ENCODE data around the gene RDH12. TPM values are rescaled to one million over a fixed set of nuclear protein-coding genes. Genes with fewer than 3 reads are reported as not detected.

The RDH12 gene
- total and polyA plus RNA-seq, 9 of the 15 experiments (the other 6 are each of a cell fraction or from before 2014, with no cell fraction given), result 0.03 to 0.29 (median 0.07) TPM; not detected in 2

DNA sequence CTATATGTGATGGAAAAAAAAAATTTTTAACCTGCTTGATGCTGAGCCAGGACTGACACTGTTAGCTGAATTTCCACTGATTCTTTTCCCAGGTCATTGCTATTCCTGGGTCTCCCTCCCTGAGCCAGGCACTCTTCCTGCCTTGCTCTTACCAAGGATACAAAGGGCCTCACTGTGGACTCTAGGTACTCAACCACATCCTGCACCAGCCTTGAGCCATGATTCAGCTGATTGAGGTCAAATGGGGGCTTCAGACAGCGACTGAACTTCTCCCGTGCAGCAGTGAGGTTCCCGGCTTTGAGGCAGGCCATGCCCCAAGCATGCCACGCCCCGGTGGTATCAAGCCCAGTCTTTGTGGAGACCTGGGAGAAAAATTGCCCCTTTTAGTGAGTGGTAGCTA lies 60.4 kb downstream of the RDH12 start (continued):
- no peak for TF ChIP-seq PURB (CRISPR knock-in tag; IDR thresholded peaks at IDR 0.05; ENCODE audit: low read depth)
- TF ChIP-seq, protein P1, sequence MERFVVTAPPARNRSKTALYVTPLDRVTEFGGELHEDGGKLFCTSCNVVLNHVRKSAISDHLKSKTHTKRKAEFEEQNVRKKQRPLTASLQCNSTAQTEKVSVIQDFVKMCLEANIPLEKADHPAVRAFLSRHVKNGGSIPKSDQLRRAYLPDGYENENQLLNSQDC (CRISPR knock-in tag; IDR thresholded peaks at IDR 0.05), result no peak

DNA sequence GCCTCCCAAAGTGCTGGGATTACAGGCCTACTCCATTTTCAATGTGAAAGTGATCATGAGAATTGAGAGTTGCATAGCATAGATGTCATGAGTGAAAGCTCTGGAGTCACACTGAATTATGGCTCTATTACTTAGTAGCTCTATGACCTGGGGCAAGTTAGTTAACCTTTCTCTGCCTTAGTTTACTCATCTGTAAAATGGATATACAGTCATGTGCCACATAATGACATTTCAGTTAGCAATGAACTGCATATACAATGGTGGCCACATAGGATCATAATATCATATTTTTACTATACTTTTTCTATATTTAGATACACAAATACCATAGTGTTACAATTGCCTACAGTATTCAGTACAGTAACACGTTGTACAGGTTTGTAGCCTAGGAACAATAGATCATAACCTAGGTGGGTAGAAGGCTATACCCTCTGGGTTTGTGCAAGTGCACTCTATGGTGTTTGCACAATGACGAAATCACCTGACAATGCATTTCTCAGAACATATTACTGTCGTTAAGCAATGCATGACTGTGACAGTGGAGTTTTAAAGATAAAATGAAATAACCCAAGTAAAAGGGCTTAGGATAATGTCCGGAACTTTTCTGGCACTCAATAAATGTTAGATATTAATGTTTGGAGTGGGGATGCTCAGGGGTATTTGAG lies 61.6 kb downstream of the RDH12 start:
- ChIA-PET CTCF (ENCODE audit: low intra/inter-chr PET ratio) (no interaction called here), POLR2A (interaction anchor here (1.2 kb wide), 1 partner anchor 154 kb away, joined by 3 read pairs; no protein-coding TSS in a partner anchor)
- no peak overlapping the region for H3K4me3 ChIP-seq
- no peak for DNase-seq (ENCODE audit: extremely low read depth in 1 of 4, low spot score in 3 of 4)
- BruUV-seq (replicated peaks), result no TSS peak
- no peak for FAIRE-seq
- no peak overlapping the region for H3K27ac ChIP-seq (ENCODE audit: extremely low read depth, low read depth, low read length)
- H3K9ac ChIP-seq (ENCODE audit: insufficient read depth in 1 of 2, low read depth in 2 of 2, low read length in 2 of 2), result no peak overlapping the region
- H4K20me1 ChIP-seq (replicated peaks; ENCODE audit: control insufficient read depth, insufficient read depth, low read length), result no peaks in the 10 kb centered on the region
- H3K9me1 ChIP-seq (ENCODE audit: control insufficient read depth, insufficient read depth, low read length), result no peaks in the 10 kb centered on the region
- intact Hi-C loops (cut with micrococcal nuclease), result no loop called here
- 82% methylated on average over 3 of the region's 4 CpGs for WGBS (ENCODE audit: insufficient coverage, low coverage, missing lambda C conversion rate)
- no peaks in the 10 kb centered on the region for H3K27me3 ChIP-seq (ENCODE audit: control insufficient read depth in 2 of 2, insufficient read depth in 2 of 2, low read length in 2 of 2)
- no peaks in the 10 kb centered on the region for H3K4me1 ChIP-seq (replicated peaks in 1 of 2; ENCODE audit: control insufficient read depth in 2 of 2, insufficient read depth in 2 of 2, low read length in 2 of 2)
- H2AFZ ChIP-seq (ENCODE audit: low read depth, low read length), result no peak overlapping the region
- no peak for ATAC-seq
- no peaks in the 10 kb centered on the region for H3K79me2 ChIP-seq (ENCODE audit: control insufficient read depth, insufficient read depth, low read length)
- in situ Hi-C loops (cut with MboI), result no loop called here
- H3K36me3 ChIP-seq (ENCODE audit: control insufficient read depth, insufficient read depth, low read length), result peaks cover 35% of the 10 kb centered on the region; the same call in 2 of the 3 replicates
- no peaks in the 10 kb centered on the region for H3K9me3 ChIP-seq (replicated peaks; ENCODE audit: control insufficient read depth, insufficient read depth, low read depth, low read length)
- H3K4me2 ChIP-seq (ENCODE audit: insufficient read depth, low read length), result no peak overlapping the region
- TF ChIP-seq LARP7 (IDR thresholded peaks at IDR 0.05), result no peak
- TF ChIP-seq BCL6 (CRISPR knock-in tag; IDR thresholded peaks at IDR 0.05), result no peak
- TF ChIP-seq ZNF316 (IDR thresholded peaks at IDR 0.05), result peak; percentile 64
- peak; percentile 63 for TF ChIP-seq RBM25 (IDR thresholded peaks at IDR 0.05; ENCODE audit: low read depth, low read length, severe bottlenecking)
- TF ChIP-seq CEBPG (CRISPR knock-in tag; IDR thresholded peaks at IDR 0.05), result no peak
- TF ChIP-seq CEBPG (tag; conservative IDR thresholded peaks at IDR 0.05 in 1 of 2, IDR thresholded peaks at IDR 0.05 in 1 of 2), result peak in 1 of 2 experiments; percentile 52; a peak in 2 of 4 replicates
- peak; percentile 58 for TF ChIP-seq C11orf30 (IDR thresholded peaks at IDR 0.05; ENCODE audit: low read depth)
- TF ChIP-seq CEBPB (tag; IDR thresholded peaks at IDR 0.05), result peak; percentile 79
- TF ChIP-seq, protein P2, sequence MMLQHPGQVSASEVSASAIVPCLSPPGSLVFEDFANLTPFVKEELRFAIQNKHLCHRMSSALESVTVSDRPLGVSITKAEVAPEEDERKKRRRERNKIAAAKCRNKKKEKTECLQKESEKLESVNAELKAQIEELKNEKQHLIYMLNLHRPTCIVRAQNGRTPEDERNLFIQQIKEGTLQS (IDR thresholded peaks at IDR 0.05), result peak; percentile 20; the same call in 1 of the 2 replicates
- TF ChIP-seq, protein P2 (CRISPR knock-in tag; conservative IDR thresholded peaks at IDR 0.05), result no peak
- no peak for TF ChIP-seq SREBF1 (IDR thresholded peaks at IDR 0.05; ENCODE audit: borderline replicate concordance, low read depth, low read length)
- TF ChIP-seq, protein P3, sequence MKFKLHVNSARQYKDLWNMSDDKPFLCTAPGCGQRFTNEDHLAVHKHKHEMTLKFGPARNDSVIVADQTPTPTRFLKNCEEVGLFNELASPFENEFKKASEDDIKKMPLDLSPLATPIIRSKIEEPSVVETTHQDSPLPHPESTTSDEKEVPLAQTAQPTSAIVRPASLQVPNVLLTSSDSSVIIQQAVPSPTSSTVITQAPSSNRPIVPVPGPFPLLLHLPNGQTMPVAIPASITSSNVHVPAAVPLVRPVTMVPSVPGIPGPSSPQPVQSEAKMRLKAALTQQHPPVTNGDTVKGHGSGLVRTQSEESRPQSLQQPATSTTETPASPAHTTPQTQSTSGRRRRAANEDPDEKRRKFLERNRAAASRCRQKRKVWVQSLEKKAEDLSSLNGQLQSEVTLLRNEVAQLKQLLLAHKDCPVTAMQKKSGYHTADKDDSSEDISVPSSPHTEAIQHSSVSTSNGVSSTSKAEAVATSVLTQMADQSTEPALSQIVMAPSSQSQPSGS (CRISPR knock-in tag; IDR thresholded peaks at IDR 0.05), result no peak
- TF ChIP-seq CBFA2T2 (conservative IDR thresholded peaks at IDR 0.05), result no peak
- TF ChIP-seq FOXA3 (CRISPR knock-in tag; conservative IDR thresholded peaks at IDR 0.05 in 1 of 2, IDR thresholded peaks at IDR 0.05 in 1 of 2), result peak in 1 of 2 experiments; percentile 71; a peak in 2 of 4 replicates
- TF ChIP-seq NBN (IDR thresholded peaks at IDR 0.05; ENCODE audit: low read depth), result no peak

All from K562 (cell line).